Measurements from ENCODE around the gene FLACC1.

FLACC1 gene

GRCh38 chr2:201263779-201264178 lies 93.4 kb downstream of the FLACC1 start:
- no peak overlapping the region for H3K9ac ChIP-seq
- no peak for TF ChIP-seq CTCF (IDR thresholded peaks at IDR 0.05)
- H3K4me2 ChIP-seq (ENCODE audit: low read length), result no peak overlapping the region
- no peak overlapping the region for H3K27ac ChIP-seq
- no peaks in the 10 kb centered on the region for H3K4me1 ChIP-seq
- H3K27me3 ChIP-seq (ENCODE audit: control insufficient read depth, insufficient read depth, low read length), result no peaks in the 10 kb centered on the region
- no peak overlapping the region for H2AFZ ChIP-seq
- no peaks in the 10 kb centered on the region for H3K79me2 ChIP-seq
- no peaks in the 10 kb centered on the region for H3K36me3 ChIP-seq (ENCODE audit: control insufficient read depth, insufficient read depth, low read length)
- no peak overlapping the region for H3K4me3 ChIP-seq (ENCODE audit: low read depth, low read length)
- H3K9me3 ChIP-seq (ENCODE audit: control insufficient read depth, low read length), result no peaks in the 10 kb centered on the region

GRCh38 chr2:201262718-201263117 lies 94.4 kb downstream of the FLACC1 start:
- no peak overlapping the region for H3K4me3 ChIP-seq (ENCODE audit: low read depth, low read length)
- H3K4me1 ChIP-seq, result peaks cover 9% of the 10 kb centered on the region
- no peak for TF ChIP-seq CTCF (IDR thresholded peaks at IDR 0.05)
- no peaks in the 10 kb centered on the region for H3K27me3 ChIP-seq (ENCODE audit: control insufficient read depth, insufficient read depth, low read length)
- no peaks in the 10 kb centered on the region for H3K9me3 ChIP-seq (ENCODE audit: control insufficient read depth, low read length)
- H3K9ac ChIP-seq, result no peak overlapping the region
- H2AFZ ChIP-seq, result no peak overlapping the region
- H3K36me3 ChIP-seq (ENCODE audit: control insufficient read depth, insufficient read depth, low read length), result no peaks in the 10 kb centered on the region
- H3K4me2 ChIP-seq (ENCODE audit: low read length), result no peak overlapping the region
- no peaks in the 10 kb centered on the region for H3K79me2 ChIP-seq
- H3K27ac ChIP-seq, result no peak overlapping the region

- no peaks in the 10 kb centered on the region for H3K79me2 ChIP-seq
- no peak overlapping the region for H3K4me3 ChIP-seq (ENCODE audit: low read depth, low read length)
- no peak overlapping the region for H2AFZ ChIP-seq
- no peaks in the 10 kb centered on the region for H3K36me3 ChIP-seq (ENCODE audit: control insufficient read depth, insufficient read depth, low read length)
- no peak for TF ChIP-seq CTCF (IDR thresholded peaks at IDR 0.05)
- H3K9ac ChIP-seq, result no peak overlapping the region
- no peaks in the 10 kb centered on the region for H3K27me3 ChIP-seq (ENCODE audit: control insufficient read depth, insufficient read depth, low read length)
- H3K9me3 ChIP-seq (ENCODE audit: control insufficient read depth, low read length), result no peaks in the 10 kb centered on the region
- no peak overlapping the region for H3K27ac ChIP-seq
- H3K4me2 ChIP-seq (ENCODE audit: low read length), result no peak overlapping the region
- H3K4me1 ChIP-seq, result peaks cover 10% of the 10 kb centered on the region
Observed at GRCh38 chr2:201261906-201262305, 95.2 kb downstream of the FLACC1 start.

- H3K4me2 ChIP-seq (ENCODE audit: low read length), result no peak overlapping the region
- H2AFZ ChIP-seq, result no peak overlapping the region
- H3K9ac ChIP-seq, result no peak overlapping the region
- no peaks in the 10 kb centered on the region for H3K27me3 ChIP-seq (ENCODE audit: control insufficient read depth, insufficient read depth, low read length)
- H3K4me3 ChIP-seq (ENCODE audit: low read depth, low read length), result no peak overlapping the region
- H3K36me3 ChIP-seq (ENCODE audit: control insufficient read depth, insufficient read depth, low read length), result no peaks in the 10 kb centered on the region
- H3K9me3 ChIP-seq (ENCODE audit: control insufficient read depth, low read length), result no peaks in the 10 kb centered on the region
- no peak for TF ChIP-seq CTCF (IDR thresholded peaks at IDR 0.05)
- H3K4me1 ChIP-seq, result peaks cover 10% of the 10 kb centered on the region
- no peak overlapping the region for H3K27ac ChIP-seq
- H3K79me2 ChIP-seq, result no peaks in the 10 kb centered on the region
Observed at GRCh38 chr2:201261471-201261870, 95.7 kb downstream of the FLACC1 start.

- Histone ChIP-seq H3K4me1 (peaks cover 10% of the 10 kb centered on the region), H3K9ac (no peak within 1 kb of the TSS), H3K4me3 (ENCODE audit: low read depth, low read length) (no peak within 1 kb of the TSS), H3K36me3 (ENCODE audit: control insufficient read depth, insufficient read depth, low read length) (no peaks in the 10 kb centered on the region), H3K27ac (peak within 1 kb of the TSS; percentile 45), H2AFZ (peak within 1 kb of the TSS; percentile 23), H3K79me2 (no peaks in the 10 kb centered on the region), H3K27me3 (ENCODE audit: control insufficient read depth, insufficient read depth, low read length) (no peaks in the 10 kb centered on the region), H3K4me2 (ENCODE audit: low read length) (peak within 1 kb of the TSS; percentile 1), H3K9me3 (ENCODE audit: control insufficient read depth, low read length) (no peaks in the 10 kb centered on the region)
- TF ChIP-seq CTCF (IDR thresholded peaks at IDR 0.05), result no peak
Observed at GRCh38 chr2:201260302-201260800, 96.8 kb downstream of the FLACC1 start, which contains the start of gene CASP8. TSS of gene CASP8 (plus strand) at chr2:201260536. CDS start at chr2:201266487, 5,951 bp downstream.
